ENCODE data around the gene OR2B2. TPM values are rescaled to one million over a fixed set of nuclear protein-coding genes. Genes with fewer than 3 reads are reported as not detected.
"Not testable (repeated sequence)": the region's sequence is repeated elsewhere in the genome, so short reads cannot be mapped to it uniquely, and the experiment has no call there.

OR2B2 gene
- polyA plus RNA-seq = not detected
- long read RNA-seq, donor 1 = 0 reads
- long read RNA-seq, donor 2 = 0 reads
- long read RNA-seq, donor 3 = 0 reads
- long read RNA-seq, donor 4 = 0 reads
- long read RNA-seq, donor 5 = 0 reads
- long read RNA-seq, donor 6 = 0 reads
- long read RNA-seq, donor 7 = 0 reads
- long read RNA-seq, donor 8 = 0 reads
- long read RNA-seq, donor 9 = 0 reads
- long read RNA-seq, donor 10 = 0 reads

GRCh38 chr6:27911956-27912446, at the start of gene OR2B2:
Gene OR2B2, minus strand, starts transcription at chr6:27912396. Its CDS starts 77 bp downstream, at chr6:27912319.
- FAIRE-seq (no peak), DNase-seq (no peak)
- Histone ChIP-seq H3K4me3 (ENCODE audit: low read depth in 1 of 3, low read length in 3 of 3) (no peak within 1 kb of the TSS), H3K27me3 (ENCODE audit: control insufficient read depth in 3 of 3, insufficient read depth in 3 of 3, low read length in 3 of 3) (no peaks in the 10 kb centered on the region), H3K27ac (ENCODE audit: low read depth in 1 of 3, low read length in 2 of 3) (no peak within 1 kb of the TSS), H3K9me3 (ENCODE audit: control insufficient read depth in 2 of 2, insufficient read depth in 1 of 2, low read depth in 1 of 2, low read length in 1 of 2) (no peaks in the 10 kb centered on the region), H3K4me1 (ENCODE audit: control insufficient read depth in 3 of 3, insufficient read depth in 2 of 3, low read depth in 1 of 3, low read length in 2 of 3) (no peaks in the 10 kb centered on the region), H3K36me3 (ENCODE audit: control insufficient read depth in 3 of 3, insufficient read depth in 2 of 3, low read depth in 1 of 3, low read length in 3 of 3) (no peaks in the 10 kb centered on the region)
- 63 to 84% (median 81%) methylated on average over 2 of the region's 2 CpGs for WGBS, 3 donors

DNA sequence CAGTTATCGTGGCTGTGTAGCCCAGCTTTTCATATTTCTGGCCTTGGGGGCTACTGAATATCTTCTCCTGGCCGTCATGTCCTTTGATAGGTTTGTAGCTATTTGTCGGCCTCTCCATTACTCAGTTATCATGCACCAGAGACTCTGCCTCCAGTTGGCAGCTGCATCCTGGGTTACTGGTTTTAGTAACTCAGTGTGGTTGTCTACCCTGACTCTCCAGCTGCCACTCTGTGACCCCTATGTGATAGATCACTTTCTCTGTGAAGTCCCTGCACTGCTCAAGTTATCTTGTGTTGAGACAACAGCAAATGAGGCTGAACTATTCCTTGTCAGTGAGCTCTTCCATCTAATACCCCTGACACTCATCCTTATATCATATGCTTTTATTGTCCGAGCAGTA, 45.3 kb upstream of the OR2B2 start:
- no peak overlapping the region for H3K4me3 ChIP-seq (ENCODE audit: low read depth in 1 of 3, low read length in 3 of 3)
- FAIRE-seq (no peak), DNase-seq (no peak)
- 80 to 83% (median 81%) methylated on average over 4 of the region's 4 CpGs for WGBS, 3 donors
- H3K9me3 ChIP-seq (ENCODE audit: control insufficient read depth in 2 of 2, insufficient read depth in 1 of 2, low read depth in 1 of 2, low read length in 1 of 2) = no peaks in the 10 kb centered on the region
- no peak overlapping the region for H3K27ac ChIP-seq (ENCODE audit: low read depth in 1 of 3, low read length in 2 of 3)
- H3K36me3 ChIP-seq (ENCODE audit: control insufficient read depth in 3 of 3, insufficient read depth in 2 of 3, low read depth in 1 of 3, low read length in 3 of 3) = no peaks in the 10 kb centered on the region
- H3K4me1 ChIP-seq (ENCODE audit: control insufficient read depth in 3 of 3, insufficient read depth in 2 of 3, low read depth in 1 of 3, low read length in 2 of 3) = no peaks in the 10 kb centered on the region
- H3K27me3 ChIP-seq (ENCODE audit: control insufficient read depth in 3 of 3, insufficient read depth in 3 of 3, low read length in 3 of 3) = peaks cover 0 to 5% (median 3%) of the 10 kb centered on the region in 3 donors

GRCh38 chr6:27956941-27957340, 44.7 kb upstream of the OR2B2 start, which contains the start of gene OR2B6:
Gene OR2B6, plus strand, starts transcription at chr6:27957241. Its CDS starts 0 bp downstream, at chr6:27957241.
- WGBS, 3 donors = 16 to 44% (median 28%) methylated on average over 1 of the region's 1 CpG
- no peak within 1 kb of the TSS for H3K27ac ChIP-seq (ENCODE audit: low read depth in 1 of 3, low read length in 2 of 3)
- H3K36me3 ChIP-seq (ENCODE audit: control insufficient read depth in 3 of 3, insufficient read depth in 2 of 3, low read depth in 1 of 3, low read length in 3 of 3) = no peaks in the 10 kb centered on the region
- no peaks in the 10 kb centered on the region for H3K4me1 ChIP-seq (ENCODE audit: control insufficient read depth in 3 of 3, insufficient read depth in 2 of 3, low read depth in 1 of 3, low read length in 2 of 3)
- H3K9me3 ChIP-seq (ENCODE audit: control insufficient read depth in 2 of 2, insufficient read depth in 1 of 2, low read depth in 1 of 2, low read length in 1 of 2) = no peaks in the 10 kb centered on the region
- peaks cover 0 to 5% (median 3%) of the 10 kb centered on the region in 3 donors for H3K27me3 ChIP-seq (ENCODE audit: control insufficient read depth in 3 of 3, insufficient read depth in 3 of 3, low read length in 3 of 3)
- DNase-seq (no peak), FAIRE-seq (no peak)
- H3K4me3 ChIP-seq (ENCODE audit: low read depth in 1 of 3, low read length in 3 of 3) = no peak within 1 kb of the TSS

DNA sequence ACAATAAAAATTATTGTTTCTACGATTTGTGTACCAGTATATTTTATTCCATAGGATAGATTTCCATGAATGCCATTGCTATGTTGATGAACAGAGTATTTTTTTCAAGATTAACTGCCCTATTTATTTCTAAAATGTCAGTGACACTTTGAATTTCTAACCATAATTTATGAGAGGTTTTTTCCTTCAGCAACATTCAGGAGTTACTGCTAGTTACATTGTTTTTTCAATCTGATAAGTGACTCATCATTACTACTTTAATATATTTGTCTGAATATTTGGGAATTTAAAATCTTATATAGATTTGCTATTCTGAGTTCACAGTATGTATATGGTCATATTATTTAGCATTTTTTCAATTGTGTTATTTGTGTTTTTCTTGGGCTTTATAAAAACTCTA, 38.8 kb upstream of the OR2B2 start:
- H3K4me3 ChIP-seq (ENCODE audit: low read depth in 1 of 3, low read length in 3 of 3) = no peak overlapping the region
- H3K36me3 ChIP-seq (ENCODE audit: control insufficient read depth in 3 of 3, insufficient read depth in 2 of 3, low read depth in 1 of 3, low read length in 3 of 3) = no peaks in the 10 kb centered on the region
- no peaks in the 10 kb centered on the region for H3K4me1 ChIP-seq (ENCODE audit: control insufficient read depth in 3 of 3, insufficient read depth in 2 of 3, low read depth in 1 of 3, low read length in 2 of 3)
- WGBS, 3 donors = 41 to 67% (median 61%) methylated on average over 1 of the region's 1 CpG
- no peak overlapping the region for H3K27ac ChIP-seq (ENCODE audit: low read depth in 1 of 3, low read length in 2 of 3)
- FAIRE-seq (no peak), DNase-seq (no peak)
- no peaks in the 10 kb centered on the region for H3K9me3 ChIP-seq (ENCODE audit: control insufficient read depth in 2 of 2, insufficient read depth in 1 of 2, low read depth in 1 of 2, low read length in 1 of 2)
- H3K27me3 ChIP-seq (ENCODE audit: control insufficient read depth in 3 of 3, insufficient read depth in 3 of 3, low read length in 3 of 3) = peaks cover 0 to 3% (median 2%) of the 10 kb centered on the region in 3 donors

DNA sequence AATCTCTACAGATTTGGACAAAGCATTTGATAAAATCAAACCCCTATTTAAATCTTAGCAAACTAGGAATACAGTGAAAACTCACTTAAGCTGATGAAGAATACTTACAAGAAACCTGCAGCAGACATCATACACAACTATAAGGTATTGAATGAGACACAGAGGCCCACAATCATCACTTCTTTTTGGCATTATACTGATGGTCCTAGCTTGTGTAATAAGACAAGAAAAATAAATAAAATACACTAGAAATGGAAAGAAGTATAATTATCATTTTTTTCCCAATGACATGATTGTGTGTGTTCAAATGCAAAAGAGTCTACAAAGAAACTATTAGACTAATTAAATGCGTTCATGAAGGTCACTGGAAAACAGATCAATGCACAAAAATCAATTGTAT, 36.0 kb upstream of the OR2B2 start:
- WGBS, 3 donors = 65 to 77% (median 66%) methylated on average over 1 of the region's 1 CpG
- H3K27ac ChIP-seq (ENCODE audit: low read depth in 1 of 3, low read length in 2 of 3) = no peak overlapping the region
- H3K36me3 ChIP-seq (ENCODE audit: control insufficient read depth in 3 of 3, insufficient read depth in 2 of 3, low read depth in 1 of 3, low read length in 3 of 3) = no peaks in the 10 kb centered on the region
- H3K4me3 ChIP-seq (ENCODE audit: low read depth in 1 of 3, low read length in 3 of 3) = no peak overlapping the region
- H3K27me3 ChIP-seq (ENCODE audit: control insufficient read depth in 3 of 3, insufficient read depth in 3 of 3, low read length in 3 of 3) = peaks cover 0 to 2% (median 0%) of the 10 kb centered on the region in 3 donors
- H3K4me1 ChIP-seq (ENCODE audit: control insufficient read depth in 3 of 3, insufficient read depth in 2 of 3, low read depth in 1 of 3, low read length in 2 of 3) = no peaks in the 10 kb centered on the region
- DNase-seq (no peak), FAIRE-seq (no peak)
- H3K9me3 ChIP-seq (ENCODE audit: control insufficient read depth in 2 of 2, insufficient read depth in 1 of 2, low read depth in 1 of 2, low read length in 1 of 2) = no peaks in the 10 kb centered on the region

- H3K9me3 ChIP-seq (ENCODE audit: control insufficient read depth in 2 of 2, insufficient read depth in 1 of 2, low read depth in 1 of 2, low read length in 1 of 2); H3K4me3 ChIP-seq (ENCODE audit: low read depth in 1 of 3, low read length in 3 of 3); H3K4me1 ChIP-seq (ENCODE audit: control insufficient read depth in 3 of 3, insufficient read depth in 2 of 3, low read depth in 1 of 3, low read length in 2 of 3); H3K27ac ChIP-seq (ENCODE audit: low read depth in 1 of 3, low read length in 2 of 3); H3K36me3 ChIP-seq (ENCODE audit: control insufficient read depth in 3 of 3, insufficient read depth in 2 of 3, low read depth in 1 of 3, low read length in 3 of 3); H3K27me3 ChIP-seq (ENCODE audit: control insufficient read depth in 3 of 3, insufficient read depth in 3 of 3, low read length in 3 of 3); DNase-seq; FAIRE-seq: not testable (repeated sequence)
- 25 to 36% (median 29%) methylated on average over 6 of the region's 6 CpGs for WGBS, 3 donors
These were observed 30.9 kb upstream of the OR2B2 start for GRCh38 chr6:27943072-27943471.

GRCh38 chr6:27940766-27941165, 28.6 kb upstream of the OR2B2 start:
- no peak overlapping the region for H3K4me3 ChIP-seq (ENCODE audit: low read depth in 1 of 3, low read length in 3 of 3)
- no peaks in the 10 kb centered on the region for H3K9me3 ChIP-seq (ENCODE audit: control insufficient read depth in 2 of 2, insufficient read depth in 1 of 2, low read depth in 1 of 2, low read length in 1 of 2)
- peaks cover 0 to 2% (median 0%) of the 10 kb centered on the region in 3 donors for H3K27me3 ChIP-seq (ENCODE audit: control insufficient read depth in 3 of 3, insufficient read depth in 3 of 3, low read length in 3 of 3)
- no peaks in the 10 kb centered on the region for H3K36me3 ChIP-seq (ENCODE audit: control insufficient read depth in 3 of 3, insufficient read depth in 2 of 3, low read depth in 1 of 3, low read length in 3 of 3)
- no peaks in the 10 kb centered on the region for H3K4me1 ChIP-seq (ENCODE audit: control insufficient read depth in 3 of 3, insufficient read depth in 2 of 3, low read depth in 1 of 3, low read length in 2 of 3)
- 67 to 88% (median 79%) methylated on average over 1 of the region's 1 CpG for WGBS, 3 donors
- H3K27ac ChIP-seq (ENCODE audit: low read depth in 1 of 3, low read length in 2 of 3) = no peak overlapping the region
- no peak for DNase-seq
- FAIRE-seq = no peak

GRCh38 chr6:27931209-27931608, 19.0 kb upstream of the OR2B2 start:
- Histone ChIP-seq H3K27me3 (ENCODE audit: control insufficient read depth in 3 of 3, insufficient read depth in 3 of 3, low read length in 3 of 3) (no peaks in the 10 kb centered on the region), H3K9me3 (ENCODE audit: control insufficient read depth in 2 of 2, insufficient read depth in 1 of 2, low read depth in 1 of 2, low read length in 1 of 2) (peaks cover 0 to 10% of the 10 kb centered on the region in 2 donors), H3K4me3 (ENCODE audit: low read depth in 1 of 3, low read length in 3 of 3) (no peak overlapping the region), H3K4me1 (ENCODE audit: control insufficient read depth in 3 of 3, insufficient read depth in 2 of 3, low read depth in 1 of 3, low read length in 2 of 3) (no peaks in the 10 kb centered on the region), H3K36me3 (ENCODE audit: control insufficient read depth in 3 of 3, insufficient read depth in 2 of 3, low read depth in 1 of 3, low read length in 3 of 3) (no peaks in the 10 kb centered on the region), H3K27ac (ENCODE audit: low read depth in 1 of 3, low read length in 2 of 3) (no peak overlapping the region)
- FAIRE-seq (no peak), DNase-seq (no peak)
- 77 to 85% (median 78%) methylated on average over 2 of the region's 2 CpGs for WGBS, 3 donors

- not testable (repeated sequence) for H3K4me3 ChIP-seq (ENCODE audit: low read depth in 1 of 3, low read length in 3 of 3); H3K9me3 ChIP-seq (ENCODE audit: control insufficient read depth in 2 of 2, insufficient read depth in 1 of 2, low read depth in 1 of 2, low read length in 1 of 2); H3K4me1 ChIP-seq (ENCODE audit: control insufficient read depth in 3 of 3, insufficient read depth in 2 of 3, low read depth in 1 of 3, low read length in 2 of 3); DNase-seq; H3K27ac ChIP-seq (ENCODE audit: low read depth in 1 of 3, low read length in 2 of 3); H3K27me3 ChIP-seq (ENCODE audit: control insufficient read depth in 3 of 3, insufficient read depth in 3 of 3, low read length in 3 of 3); FAIRE-seq; H3K36me3 ChIP-seq (ENCODE audit: control insufficient read depth in 3 of 3, insufficient read depth in 2 of 3, low read depth in 1 of 3, low read length in 3 of 3)
- 74 to 81% (median 75%) methylated on average over 5 of the region's 5 CpGs for WGBS, 3 donors
These were observed 17.7 kb upstream of the OR2B2 start for GRCh38 chr6:27929930-27930329.

All from small intestine (tissue), 16 donors.